Activated CD4-positive, alpha-beta T cell treated with anti-CD3 and anti-CD28 coated beads, Interleukin-2, amount 50 U/mL, for 4 hours (primary cell): ENCODE measurements around the gene FARP2.
"Not testable (repeated sequence)": the region's sequence is repeated elsewhere in the genome, so short reads cannot be mapped to it uniquely, and the experiment has no call there.

Source experiments
- DNase-seq, 2 experiments: peaks; one replicate each; pipeline ENCODE4 v3.0.0-alpha.2; 2020

The FARP2 gene

DNA sequence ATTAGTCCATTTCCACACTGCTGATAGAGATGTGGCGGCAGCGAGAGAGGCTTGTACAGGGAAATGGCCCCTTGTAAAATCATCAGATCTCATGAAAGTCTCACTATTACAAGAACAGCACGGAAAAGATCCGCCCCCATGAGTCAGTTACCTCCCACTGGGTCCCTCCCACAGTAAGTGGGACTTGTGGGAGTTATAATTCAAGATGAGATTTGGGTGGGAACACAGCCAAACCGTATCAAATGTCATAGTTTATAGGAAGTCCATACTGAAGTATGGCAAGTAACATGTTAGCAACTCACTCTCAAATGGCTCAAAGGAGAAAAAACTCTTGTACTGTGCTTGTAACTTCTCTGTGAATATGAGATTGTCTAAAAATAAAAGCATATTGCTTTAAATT lies 56.1 kb downstream of the FARP2 start:
- no peak for DNase-seq

DNA sequence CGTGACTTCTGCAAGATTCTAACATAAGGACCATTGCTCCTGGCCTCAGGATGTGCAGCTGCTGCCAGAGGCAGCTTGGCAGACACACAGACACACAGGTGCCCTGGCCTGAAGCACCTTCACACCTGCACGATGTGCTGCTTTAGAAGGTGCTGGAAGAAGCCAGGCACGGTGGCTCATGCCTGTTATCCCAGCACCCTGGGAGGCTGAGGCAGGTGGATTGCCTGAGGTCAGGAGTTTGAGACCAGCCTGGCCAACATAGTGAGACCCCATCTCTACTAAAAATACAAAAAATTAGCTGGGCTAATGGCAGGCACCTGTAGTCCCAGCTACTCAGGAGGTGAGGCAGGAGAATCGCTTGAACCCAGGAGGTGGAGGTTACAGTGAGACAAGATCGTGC lies 57.4 kb downstream of the FARP2 start:
- DNase-seq: not testable (repeated sequence)

DNA sequence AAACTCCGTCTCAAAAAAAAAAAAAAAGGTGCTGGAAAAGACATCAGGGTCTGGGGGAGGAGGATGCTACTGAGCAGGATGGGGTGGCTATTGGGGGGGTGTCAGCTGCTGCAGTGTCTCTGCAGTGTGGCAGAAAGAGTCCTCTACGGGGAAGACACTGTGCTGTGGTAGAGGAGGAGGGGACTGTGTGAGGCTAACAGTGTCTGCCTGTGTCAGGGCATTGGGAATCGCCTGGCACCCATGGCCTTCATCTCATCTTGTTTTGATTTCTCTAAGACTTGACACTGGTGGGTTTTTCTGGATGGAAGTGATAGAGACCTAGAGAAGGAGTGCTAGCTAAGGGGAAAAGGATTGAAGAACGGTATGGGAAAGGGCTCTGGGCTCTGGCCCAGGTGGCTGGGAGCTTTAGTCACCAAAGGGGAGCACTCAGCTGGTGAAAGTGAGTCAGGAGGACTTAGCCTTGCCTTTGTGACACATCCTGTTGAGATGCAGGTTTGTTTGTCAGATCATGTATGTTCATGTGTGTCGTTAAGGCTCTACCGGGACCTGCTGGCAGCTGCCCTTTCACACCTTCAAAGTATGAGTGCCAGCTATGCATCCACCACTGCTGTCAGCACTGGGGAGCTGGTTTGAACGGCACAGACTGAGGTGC lies 58.0 kb downstream of the FARP2 start:
- DNase-seq: no peak

DNA sequence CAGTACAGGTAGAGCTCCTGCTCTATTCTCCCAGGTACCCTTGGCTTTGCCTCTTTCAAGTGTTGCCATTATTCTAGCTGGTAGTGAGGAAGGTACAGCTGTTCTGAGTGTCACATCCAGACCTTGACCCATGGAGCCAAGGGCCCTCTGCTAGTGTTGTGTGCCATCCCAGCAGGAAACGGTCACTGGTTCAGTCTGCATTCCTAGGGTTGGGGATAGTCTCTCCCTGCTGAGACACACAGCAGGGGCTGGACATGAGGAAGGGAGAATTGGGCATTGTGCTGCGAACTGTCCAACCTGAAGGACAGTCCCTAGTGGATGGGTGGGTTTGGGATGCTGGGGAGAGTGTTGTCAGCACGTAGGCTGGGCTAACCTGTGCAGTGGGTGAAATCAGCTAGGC lies 59.1 kb downstream of the FARP2 start:
- no peak for DNase-seq

DNA sequence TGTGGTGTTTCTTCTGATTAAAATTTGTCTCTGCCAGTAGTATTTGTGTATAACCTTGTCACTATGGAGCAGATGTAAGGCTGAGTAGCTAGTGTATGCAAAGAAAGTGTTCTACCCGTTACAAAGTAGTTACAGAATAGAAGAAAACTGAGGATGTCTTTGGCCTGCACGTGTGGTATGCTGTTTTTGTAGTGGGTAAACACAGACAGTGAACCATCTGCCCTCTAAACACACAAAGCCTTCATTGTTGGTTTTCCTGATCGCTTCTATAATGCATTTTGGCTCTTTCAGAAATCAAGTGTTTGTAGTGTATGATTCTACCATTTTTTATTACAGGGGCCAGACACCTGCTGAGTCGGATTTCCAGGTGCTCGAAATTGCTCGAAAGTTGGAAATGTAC lies 61.5 kb downstream of the FARP2 start:
- DNase-seq: no peak

DNA sequence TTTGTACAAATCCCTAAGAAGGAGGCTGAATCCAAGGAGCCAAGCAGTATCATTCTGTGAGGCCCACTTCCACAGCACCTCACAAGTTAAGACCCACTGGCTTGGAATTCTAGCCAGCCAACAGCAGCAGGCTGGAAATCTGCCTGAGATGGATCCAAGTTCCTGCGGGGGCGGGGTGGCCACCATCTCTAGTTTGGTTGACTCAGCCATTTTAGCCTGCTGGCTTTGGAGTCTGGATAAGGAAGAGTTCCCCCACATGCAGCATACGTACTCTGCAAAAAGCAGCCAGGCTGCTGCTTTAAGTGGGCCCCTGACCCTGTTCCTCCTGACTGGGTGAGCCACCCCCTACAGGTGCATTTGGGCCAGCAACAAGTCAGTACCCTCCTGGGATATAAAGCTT lies 65.2 kb downstream of the FARP2 start:
- no peak for DNase-seq

DNA sequence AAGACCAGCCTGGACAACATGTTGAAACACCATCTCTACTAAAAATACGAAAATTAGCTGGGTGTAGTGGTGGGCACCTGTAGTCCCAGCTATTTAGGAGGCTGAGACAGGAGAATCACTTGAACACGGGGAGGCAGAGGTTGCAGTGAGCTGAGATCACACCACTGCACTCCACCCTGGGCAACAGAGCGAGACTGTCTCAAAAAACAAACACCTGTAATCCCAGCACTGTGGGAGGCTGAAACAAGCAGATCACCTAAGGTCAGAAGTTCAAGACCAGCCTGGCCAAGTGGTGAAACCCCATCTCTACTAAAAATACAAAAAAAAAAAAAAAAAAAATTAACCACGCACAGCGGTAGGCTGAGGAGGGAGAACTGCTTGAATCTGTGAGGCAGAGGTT lies 65.9 kb downstream of the FARP2 start:
- DNase-seq: not testable (repeated sequence)

DNA sequence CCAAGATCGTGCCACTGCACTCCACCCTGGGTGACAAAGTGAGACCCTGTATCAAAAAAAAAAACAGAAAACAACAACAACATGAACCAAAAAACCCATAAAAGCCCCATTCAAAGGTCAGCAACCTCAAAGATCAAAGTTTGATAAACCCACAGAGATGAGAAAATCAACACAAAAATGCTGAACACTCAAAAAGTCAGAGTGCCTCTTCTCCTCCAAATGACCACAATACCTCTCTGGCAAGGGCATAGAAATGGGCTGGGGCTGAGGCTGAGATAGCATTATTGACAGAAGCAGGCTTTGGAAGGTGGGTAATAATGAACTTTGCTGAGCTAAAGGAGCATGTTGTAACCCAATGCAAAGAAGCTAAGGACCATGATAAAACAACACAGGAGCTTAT lies 66.3 kb downstream of the FARP2 start:
- no peak for DNase-seq

DNA sequence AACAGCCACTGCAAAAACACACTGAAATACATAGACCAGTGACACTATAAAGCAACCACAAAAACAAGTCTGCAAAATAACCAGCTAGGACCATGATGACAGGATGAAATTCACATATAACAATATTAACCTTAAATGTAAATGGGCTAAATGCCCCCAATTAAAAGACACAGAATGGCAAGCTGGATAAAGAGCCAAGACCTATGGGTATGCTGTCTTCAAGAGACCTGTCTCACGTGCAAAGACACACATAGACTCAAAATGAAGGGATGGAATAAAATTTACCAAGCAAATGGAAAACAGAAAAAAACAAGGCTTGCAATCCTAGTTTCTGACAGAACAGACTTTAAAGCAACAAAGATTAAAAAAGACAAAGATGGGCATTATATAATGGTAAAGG lies 67.4 kb downstream of the FARP2 start:
- DNase-seq: not testable (repeated sequence)

DNA sequence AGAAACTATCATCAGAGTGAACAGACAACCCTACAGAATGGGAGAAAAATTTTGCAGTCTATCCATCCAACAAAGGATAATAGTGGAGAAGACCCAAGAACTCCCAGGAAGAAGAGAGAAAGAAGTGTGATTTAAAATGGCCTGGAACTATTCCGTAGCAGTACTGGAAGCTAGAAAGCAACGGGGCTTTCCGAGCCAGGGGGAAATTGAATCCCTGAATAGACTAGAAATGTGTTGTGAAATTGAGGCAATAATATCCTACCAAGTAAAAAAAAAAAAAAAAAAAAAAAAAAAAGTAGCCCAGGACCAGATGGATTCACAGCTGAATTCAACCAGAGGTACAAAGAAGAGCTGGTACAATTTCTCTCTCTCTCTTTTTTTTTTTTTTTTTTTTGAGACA lies 69.3 kb downstream of the FARP2 start:
- no peak for DNase-seq

DNA sequence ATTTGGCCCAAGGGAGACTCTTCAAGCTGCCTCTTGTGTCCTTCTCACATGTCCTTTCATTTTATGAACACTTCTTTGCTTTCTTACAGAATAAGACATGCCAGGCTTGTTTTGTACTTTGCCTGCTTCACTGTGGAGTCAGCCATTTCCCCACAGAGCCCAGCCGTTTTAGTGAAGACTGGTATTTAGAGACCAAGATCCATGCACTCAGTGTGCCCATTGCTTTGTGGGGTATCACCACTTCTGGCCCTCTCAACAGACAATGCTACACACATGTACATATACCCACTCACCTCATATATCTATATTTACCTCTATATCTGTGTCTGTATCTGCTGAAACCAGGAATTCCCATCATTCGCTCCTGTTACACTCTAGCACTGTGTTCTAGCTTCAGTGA lies 74.1 kb downstream of the FARP2 start:
- no peak for DNase-seq

DNA sequence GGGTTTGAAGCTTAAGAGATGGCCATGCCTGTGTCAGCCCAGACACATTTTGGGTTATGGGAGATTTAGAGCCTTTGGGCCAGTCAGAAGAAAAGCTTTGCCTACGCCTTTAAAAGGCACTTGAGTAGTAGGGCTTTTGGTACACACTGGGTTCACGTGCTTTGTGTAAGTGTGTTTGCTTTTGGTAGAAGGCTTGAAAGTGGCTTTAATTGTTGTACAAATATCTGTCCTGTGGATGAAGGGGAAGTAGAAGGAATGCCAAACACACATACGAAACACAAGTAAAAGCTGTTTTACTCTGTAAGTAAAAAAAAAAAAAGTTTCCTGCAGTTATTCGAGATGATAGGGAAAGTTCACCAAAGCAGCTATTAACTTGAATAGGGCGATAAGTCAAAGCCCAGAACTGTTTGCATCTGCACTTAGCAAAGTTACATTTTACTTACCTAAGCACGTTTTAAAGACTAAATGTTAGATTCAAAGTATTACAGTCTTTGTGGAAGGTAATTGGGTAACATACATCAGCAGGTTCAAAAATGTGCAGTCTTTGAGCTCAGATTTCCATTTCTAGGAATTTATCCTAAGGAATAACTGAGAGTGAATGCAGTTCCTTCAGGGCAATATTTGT lies 76.9 kb downstream of the FARP2 start:
- DNase-seq: no peak

DNA sequence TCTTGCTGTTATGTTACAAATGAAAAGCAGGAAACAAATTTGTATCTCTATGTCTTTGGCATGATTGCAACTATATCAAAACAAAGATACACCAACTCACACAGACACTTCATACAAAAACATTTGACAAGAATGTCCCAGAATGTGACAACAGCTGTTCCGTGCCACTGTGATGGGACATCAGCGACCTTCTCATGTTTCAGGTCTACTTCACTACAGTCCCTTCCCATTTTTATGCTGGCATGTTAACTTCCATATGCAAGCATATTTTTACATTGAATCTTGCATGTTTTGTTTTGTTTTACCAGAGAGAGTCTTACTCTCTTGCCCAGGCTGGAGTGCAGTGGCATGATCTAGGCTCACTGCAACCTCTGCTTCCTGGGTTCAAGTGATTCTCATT lies 81.1 kb downstream of the FARP2 start:
- no peak for DNase-seq

DNA sequence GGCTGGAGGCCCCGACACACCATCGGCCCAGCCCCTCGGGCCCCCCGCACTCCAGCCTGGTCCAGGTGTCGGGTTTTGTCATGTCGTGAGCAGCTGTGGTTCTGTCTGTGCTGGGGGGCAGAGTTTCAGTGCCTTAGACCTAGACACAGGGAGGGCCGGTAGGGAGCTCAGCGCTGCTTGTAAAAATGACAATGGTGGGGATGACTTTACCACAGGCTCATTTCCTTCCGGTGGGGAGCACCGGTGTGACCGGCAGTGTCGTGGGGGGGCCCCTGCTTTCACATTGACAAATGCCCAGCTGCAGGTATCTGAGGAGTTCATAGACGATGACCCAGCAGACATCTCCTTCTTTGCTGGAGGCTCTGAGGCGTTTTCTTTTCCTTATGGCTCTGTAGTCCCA lies 85.4 kb downstream of the FARP2 start:
- no peak for DNase-seq

DNA sequence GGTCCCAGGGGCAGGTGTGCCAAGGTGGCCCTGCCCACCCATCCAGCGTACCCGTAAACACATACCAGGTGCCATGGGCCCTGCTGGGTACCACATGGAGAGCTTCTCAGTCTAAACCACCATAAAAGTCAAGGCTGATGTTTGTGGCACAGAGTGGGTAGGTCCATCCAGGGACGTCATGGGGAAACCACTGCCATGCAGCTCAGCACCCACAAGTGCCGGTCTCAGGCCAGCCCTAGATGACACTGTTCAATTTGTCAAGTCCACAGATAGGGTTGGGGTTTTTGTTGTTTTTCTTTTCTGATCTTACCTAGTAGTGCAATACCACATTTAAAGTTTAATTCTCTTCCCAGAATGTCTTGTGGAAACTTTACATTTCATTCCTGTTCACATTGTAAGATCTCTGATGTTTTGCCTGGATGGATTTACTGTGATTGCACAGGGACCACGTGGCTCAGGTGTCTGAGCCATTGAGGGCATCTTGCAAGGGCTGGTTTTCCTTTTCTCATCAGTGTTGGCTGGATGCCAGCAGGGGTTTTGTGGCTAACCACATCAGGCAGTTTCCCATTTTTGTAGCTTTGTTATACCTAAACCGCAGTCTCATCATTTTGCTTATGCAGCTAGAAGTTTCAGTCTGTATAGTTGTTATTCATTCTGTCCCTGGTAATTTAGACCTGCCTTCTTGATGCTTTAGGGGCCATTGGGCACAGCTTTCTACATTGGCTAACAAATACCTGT lies 87.6 kb downstream of the FARP2 start:
- peak; percentile 88 to 90 for DNase-seq

DNA sequence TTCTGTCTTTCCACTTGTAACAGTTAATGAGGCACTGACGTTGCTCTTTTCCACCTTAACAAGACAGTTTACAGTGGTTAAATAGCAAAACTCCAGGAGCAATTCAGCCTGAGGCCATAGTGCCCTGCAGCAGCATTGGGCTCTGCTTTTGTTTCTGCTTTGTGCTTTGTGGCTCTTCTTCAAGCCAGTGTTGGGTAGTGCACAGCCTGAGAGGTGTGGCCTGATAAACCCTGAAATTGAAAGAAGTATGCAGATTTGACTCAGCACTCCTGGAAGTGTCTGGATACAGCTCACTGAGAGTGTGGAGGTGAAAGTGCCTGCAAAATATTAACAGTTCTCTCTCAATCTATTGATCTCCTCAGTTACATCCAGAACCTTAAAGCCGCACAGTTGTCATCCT lies 89.3 kb downstream of the FARP2 start:
- DNase-seq: no peak

DNA sequence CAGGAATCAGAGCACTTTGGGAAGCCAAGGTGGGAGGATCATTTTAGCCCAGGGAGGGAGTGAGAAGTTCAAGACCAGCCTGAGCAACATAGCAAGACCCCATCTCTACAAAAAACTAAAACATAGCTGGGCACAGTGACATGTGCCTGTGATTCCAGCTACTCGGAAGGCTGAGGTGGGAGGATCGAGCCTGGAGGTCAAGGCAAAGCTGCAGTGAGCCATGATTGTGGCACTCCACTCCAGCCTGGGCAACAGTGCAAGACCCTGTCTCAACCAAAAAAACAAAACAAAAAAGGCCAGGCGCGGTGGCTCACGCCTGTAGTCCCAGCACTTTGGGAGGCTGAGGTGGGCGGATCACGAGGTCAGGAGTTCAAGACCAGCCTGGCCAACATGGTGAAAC lies 94.0 kb downstream of the FARP2 start:
- DNase-seq: not testable (repeated sequence)

DNA sequence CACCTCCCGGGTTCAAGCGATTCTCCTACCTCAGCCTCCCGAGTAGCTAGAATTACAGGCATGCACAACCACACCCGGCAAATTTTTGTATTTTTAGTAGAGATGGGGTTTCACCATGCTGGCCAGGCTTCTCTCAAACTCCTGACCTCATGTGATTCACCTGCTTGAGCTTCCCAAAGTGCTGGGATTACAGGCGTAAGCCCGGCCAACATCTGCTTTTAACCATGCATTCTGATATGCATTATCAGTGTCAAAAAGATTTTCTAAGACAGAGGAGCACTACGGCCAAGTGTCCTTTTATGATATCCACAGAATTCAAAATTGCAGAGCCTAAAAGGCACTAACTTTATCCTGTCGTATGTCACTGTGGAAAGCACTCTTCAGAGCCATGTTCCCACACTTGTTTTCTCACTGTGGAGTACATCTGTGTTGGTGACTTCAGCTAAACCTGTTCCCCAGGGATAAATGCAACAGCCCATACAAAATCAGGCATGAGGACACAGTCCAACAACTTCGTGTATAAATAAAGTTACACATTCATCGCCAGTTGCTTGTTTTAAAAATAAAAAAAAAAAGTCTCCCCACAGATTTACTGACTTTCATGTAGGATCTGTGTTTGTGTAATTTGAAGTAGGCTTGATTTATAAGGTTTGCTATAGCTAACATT lies 95.9 kb downstream of the FARP2 start:
- no peak for DNase-seq

DNA sequence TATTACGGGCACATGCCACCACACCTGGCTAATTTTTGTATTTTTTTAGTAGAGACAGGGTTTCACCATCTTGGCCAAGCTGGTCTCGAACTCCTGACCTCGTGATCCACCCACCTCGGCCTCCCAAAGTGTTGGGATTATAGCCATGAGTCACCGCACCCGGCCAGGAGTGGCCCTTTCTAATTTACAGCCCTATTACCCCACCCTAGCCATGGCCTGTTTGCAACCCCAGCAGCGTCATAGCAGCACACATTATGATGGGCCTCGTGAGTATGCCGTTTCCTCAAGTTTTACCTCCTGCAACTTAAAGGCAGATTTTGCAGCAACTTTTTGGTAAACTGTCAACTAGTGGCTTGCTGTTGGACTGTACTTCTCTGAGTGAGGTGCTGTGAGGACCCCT lies 97.8 kb downstream of the FARP2 start:
- DNase-seq: not testable (repeated sequence)

DNA sequence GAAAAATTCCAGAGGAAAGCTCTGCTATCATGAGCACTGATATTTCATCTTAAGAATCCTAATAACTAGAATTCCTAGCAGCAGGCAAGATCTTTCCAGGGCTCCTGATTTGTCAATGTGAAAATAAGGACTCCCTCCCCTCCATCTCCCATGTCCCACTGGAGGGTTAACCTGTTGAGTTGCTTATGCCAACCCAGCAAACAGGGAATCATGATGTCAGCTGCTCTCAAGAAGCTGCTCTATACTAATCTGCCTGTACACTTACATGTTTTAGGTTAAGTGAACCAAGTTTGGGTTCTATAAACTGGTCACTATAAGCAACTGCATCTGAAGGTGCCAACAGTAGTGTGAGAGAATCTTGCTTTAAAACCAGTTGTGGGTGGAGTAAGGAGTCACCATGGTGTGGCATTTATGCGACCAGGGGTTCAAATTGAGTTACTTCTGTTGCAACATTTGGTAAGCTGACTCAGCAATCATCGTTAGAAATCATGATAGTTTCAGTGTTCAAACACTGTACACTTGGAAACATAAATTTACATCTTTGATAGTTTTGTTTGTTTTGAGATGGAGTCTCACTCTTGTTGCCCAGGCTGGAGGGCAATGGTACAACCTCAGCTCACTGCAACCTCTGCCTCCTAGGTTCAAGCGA lies 98.9 kb downstream of the FARP2 start:
- DNase-seq: no peak

DNA sequence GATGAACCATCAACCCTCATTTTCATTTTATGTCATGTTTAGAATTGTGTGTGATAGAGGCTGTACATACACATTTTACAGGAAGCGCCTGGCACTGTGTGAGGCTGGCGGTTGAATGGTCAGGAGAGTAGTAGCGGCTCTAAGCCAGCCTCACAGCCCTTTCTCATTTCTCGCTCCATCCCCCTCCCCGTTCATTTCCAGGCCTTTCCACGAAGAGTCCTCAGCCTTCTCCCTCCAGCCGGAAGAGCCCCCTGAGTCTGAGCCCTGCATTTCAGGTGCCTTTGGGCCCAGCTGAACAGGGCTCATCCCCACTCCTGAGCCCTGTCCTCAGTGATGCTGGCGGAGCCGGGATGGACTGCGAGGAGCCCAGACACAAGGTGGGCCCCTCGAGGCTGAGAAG lies 100.5 kb downstream of the FARP2 start:
- DNase-seq: no peak

DNA sequence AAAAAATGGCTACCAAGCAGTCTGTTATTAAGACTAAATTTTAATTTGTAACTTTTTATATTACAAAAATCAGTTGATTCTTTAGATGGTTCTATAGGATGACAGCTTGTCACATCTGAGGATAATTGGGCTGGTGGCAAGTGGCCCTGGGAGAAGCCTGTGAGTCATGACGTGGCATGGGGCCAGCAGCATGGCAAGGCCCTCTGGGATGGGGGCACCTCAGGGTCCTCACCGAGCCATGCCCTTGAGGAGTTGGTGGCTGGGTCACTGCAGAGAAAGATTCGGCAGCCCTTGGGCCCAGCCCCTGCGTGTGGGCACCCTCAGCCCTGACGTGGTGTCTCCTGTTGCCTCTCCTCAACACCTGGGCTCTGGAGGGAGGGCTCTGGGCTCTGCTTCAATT lies 102.6 kb downstream of the FARP2 start:
- DNase-seq: no peak

DNA sequence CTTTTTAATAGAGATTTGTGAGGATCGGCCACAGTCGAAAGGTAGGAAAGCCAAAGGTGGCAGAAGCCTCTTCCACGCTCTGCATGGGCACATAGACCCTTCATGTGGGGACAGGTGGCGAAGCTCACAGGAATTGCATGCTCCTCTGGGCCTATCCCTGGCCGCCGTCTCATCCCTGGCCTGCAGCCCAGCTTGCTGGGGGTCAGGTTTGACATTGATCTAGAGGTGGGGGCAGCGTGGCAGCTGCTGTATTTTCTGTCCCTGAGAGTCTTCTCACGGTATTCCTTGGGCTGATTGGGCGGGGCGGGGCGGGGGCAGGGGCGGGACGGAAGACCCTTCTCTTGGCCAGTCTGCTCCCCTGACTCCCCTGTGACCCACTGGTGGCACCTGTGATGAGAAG lies 103.4 kb downstream of the FARP2 start:
- no peak for DNase-seq
